A549 (cell line): ENCODE measurements around the gene KRT7. TPM values are rescaled to one million over a fixed set of nuclear protein-coding genes. Genes with fewer than 3 reads are reported as not detected.

Source experiments
- ATAC-seq, 2 experiments: fragments of 200-7000 bp in 1 of 2; fragments of >200 bp in 1 of 2; cut with Nextera tagmentation in 1 of 2; cut with Tn5 transposase in 1 of 2; 3 replicates each; pipeline versions ENCODE4 v1.8.0 to v1.9.1; 2018 to 2020; ENCODE audit warnings: mild to moderate bottlenecking in 1 of 2, moderate library complexity in 1 of 2
- CTCF ChIA-PET: fragments of 300-600 bp; sonication (Branson Sonifier 250); formaldehyde crosslinking; extraction: SDS; loops from one replicate; lab custom pipeline; 2021; ENCODE audit warnings: antibody characterized with exemption, inconsistent platforms; lab: Yijun Ruan, JAX
- POLR2A ChIA-PET: fragments of 350-600 bp; formaldehyde crosslinking; extraction: SDS; loops from one replicate; lab custom pipeline; 2021; ENCODE audit warnings: antibody characterized with exemption, inconsistent platforms; lab: Yijun Ruan, JAX
- DNase-seq, 2 experiments: peaks; one replicate each; pipeline versions ENCODE4 v3.0.0 to v3.0.0-alpha.2; 2011 to 2016; ENCODE audit warnings: low read depth in 1 of 2, low spot score in 1 of 2
- FAIRE-seq: peaks from 2 replicates; lab custom pipeline; 2011; peaks lifted over from hg19 to GRCh38; lab: Jason Lieb, UNC
- H3K27ac ChIP-seq, 2 experiments: fragments of >200 bp; sonication (Bioruptor Twin); formaldehyde crosslinking; 3 replicates each; pipeline ENCODE4 v1.5.1; 2016 to 2017
- H3K4me1 ChIP-seq: fragments of >200 bp; sonication (Bioruptor Twin); formaldehyde crosslinking; 3 replicates; pipeline ENCODE4 v1.6.1; 2016
- H3K4me2 ChIP-seq: fragments of >200 bp; sonication (Bioruptor Twin); formaldehyde crosslinking; 3 replicates; pipeline ENCODE4 v1.6.1; 2016
- H3K4me3 ChIP-seq: fragments of >200 bp; sonication (Bioruptor Twin); formaldehyde crosslinking; 3 replicates; pipeline ENCODE4 v1.5.1; 2016
- H3K9me3 ChIP-seq: fragments of >200 bp; sonication (Bioruptor Twin); formaldehyde crosslinking; 3 replicates; pipeline ENCODE4 v1.6.1; 2016
- BCL3 ChIP-seq: fragments of >200 bp; sonication (Bioruptor Twin); formaldehyde crosslinking; IDR thresholded peaks from 3 replicates; pipeline ENCODE4 v1.6.1; 2016
- CBX2 ChIP-seq: fragments of 200-600 bp; sonication (generic); IDR thresholded peaks from 2 replicates; pipeline ENCODE4 v1.6.1; 2016; ENCODE audit warnings: low read depth, mild to moderate bottlenecking, borderline replicate concordance
- CBX8 ChIP-seq: fragments of 200-600 bp; sonication (generic); IDR thresholded peaks from 2 replicates; pipeline ENCODE4 v1.6.1; 2016
- CTCF ChIP-seq: fragments of >200 bp; sonication (Bioruptor Twin); formaldehyde crosslinking; IDR thresholded peaks from 3 replicates; pipeline ENCODE4 v1.5.1; 2016
- E2F6 ChIP-seq: IDR thresholded peaks from 2 replicates; pipeline ENCODE4 v1.6.1; 2012; ENCODE audit warnings: low read depth, borderline replicate concordance
- EHMT2 ChIP-seq: fragments of 200-600 bp; sonication (generic); IDR thresholded peaks from 2 replicates; pipeline ENCODE4 v1.6.1; 2016; ENCODE audit warnings: antibody characterized with exemption, low read depth, mild to moderate bottlenecking, moderate library complexity
- HDAC2 ChIP-seq: fragments of 200-600 bp; sonication (generic); IDR thresholded peaks from 2 replicates; pipeline ENCODE4 v1.6.1; 2016
- HMGXB4 ChIP-seq: fragments of 250-450 bp; sonication (Bioruptor Pico); IDR thresholded peaks from 2 replicates; pipeline ENCODE4 v1.5.0; 2021; ENCODE audit warnings: mild to moderate bottlenecking, moderate library complexity, borderline replicate concordance
- HOXB5 ChIP-seq: fragments of 250-450 bp; sonication (Bioruptor Pico); IDR thresholded peaks from 2 replicates; pipeline ENCODE4 v1.5.0; 2020; ENCODE audit warnings: mild to moderate bottlenecking, moderate library complexity
- KDM5A ChIP-seq: fragments of 200-600 bp; sonication (generic); IDR thresholded peaks from 2 replicates; pipeline ENCODE4 v1.6.1; 2016; ENCODE audit warnings: antibody characterized with exemption, mild to moderate bottlenecking
- MAFK ChIP-seq: fragments of 450-650 bp; IDR thresholded peaks from 2 replicates; pipeline ENCODE4 v1.6.1; 2014; ENCODE audit not compliant: partially characterized antibody
- MAX ChIP-seq: IDR thresholded peaks from 2 replicates; pipeline ENCODE4 v1.6.1; 2012
- MAZ ChIP-seq: fragments of 150-350 bp; IDR thresholded peaks from 2 replicates; pipeline ENCODE4 v1.6.1; 2014; ENCODE audit warnings: antibody characterized with exemption, low read depth, low read length, borderline replicate concordance
- MYC ChIP-seq: IDR thresholded peaks from 2 replicates; pipeline ENCODE4 v1.6.1; 2012; ENCODE audit warnings: mild to moderate bottlenecking, inconsistent platforms, low read length, improper control_type of control experiment, borderline replicate concordance
- NR3C1 ChIP-seq: fragments of >200 bp; sonication (Bioruptor Twin); formaldehyde crosslinking; IDR thresholded peaks from 3 replicates; pipeline ENCODE4 v1.6.1; 2017
- PBX3 ChIP-seq: IDR thresholded peaks from 2 replicates; pipeline ENCODE4 v1.6.1; 2012
- POLR2AphosphoS2 ChIP-seq: conservative IDR thresholded peaks from 2 replicates; pipeline ENCODE4 v1.6.1; 2012; ENCODE audit warnings: low read length, improper control_type of control experiment, inconsistent platforms
- RAD21 ChIP-seq, 2 experiments: fragments of >200 bp in 1 of 2; sonication (Bioruptor Twin) in 1 of 2; formaldehyde crosslinking in 1 of 2; IDR thresholded peaks in 1 of 2; conservative IDR thresholded peaks in 1 of 2; 2 replicates in 1 of 2; 3 replicates in 1 of 2; pipeline ENCODE4 v1.6.1; 2012 to 2018; ENCODE audit warnings: inconsistent platforms in 1 of 2
- RCOR1 ChIP-seq: fragments of 150-350 bp; IDR thresholded peaks from 2 replicates; pipeline ENCODE4 v1.6.1; 2014; ENCODE audit warnings: antibody characterized with exemption, low read length, low read depth
- REST ChIP-seq: fragments of 200-600 bp; sonication (generic); IDR thresholded peaks from 2 replicates; pipeline ENCODE4 v1.6.1; 2016; ENCODE audit warnings: antibody characterized with exemption, mild to moderate bottlenecking, moderate library complexity
- TP53 ChIP-seq: fragments of 250-450 bp; sonication (Bioruptor Pico); IDR thresholded peaks from 2 replicates; pipeline ENCODE4 v1.5.0; 2021; ENCODE audit warnings: mild to moderate bottlenecking, moderate library complexity
- USF2 ChIP-seq: fragments of 450-650 bp; IDR thresholded peaks from 2 replicates; pipeline ENCODE4 v1.6.1; 2014; ENCODE audit warnings: antibody characterized with exemption
- ZNF302 ChIP-seq: fragments of 250-450 bp; sonication (Bioruptor Pico); IDR thresholded peaks from 2 replicates; pipeline ENCODE4 v1.9.0; 2021; ENCODE audit warnings: inconsistent platforms, mild to moderate bottlenecking, moderate library complexity
- WGBS: methylation state at CpG from one replicate; pipeline ENCODE4 v1.1.6; 2017; ENCODE audit errors: missing lambda C conversion rate; 5-methylcytosine and 5-hydroxymethylcytosine counted together
- polyA plus RNA-seq, 4 experiments: library from polyadenylated mRNA; depleted of rRNA in 3 of 4; stranded (reverse); fragments of >200 nt; fragmentation: RNase III in 1 of 4; extraction: RNeasy Plus Mini Kit Qiagen cat#74134 plus additional on column Dnase treatment in 1 of 4; gene quantifications; 2 replicates in 3 of 4; 3 replicates in 1 of 4; pipeline ENCODE4 v1.2.3, GENCODE V29; 2011 to 2017

Gene KRT7
- polyA plus RNA-seq, 2 of the 4 experiments (the other 2 are of a cell fraction), result 2,623 to 3,055 TPM

- no peak for DNase-seq
- peak in 1 of 2 experiments; percentile 3; a peak in 2 of 6 replicates for ATAC-seq
- Histone ChIP-seq H3K9me3 (no peaks in the 10 kb centered on the region), H3K4me2 (peak overlapping the region; percentile 41; the same call in 2 of the 3 replicates), H3K4me3 (no peak overlapping the region), H3K4me1 (peaks cover 63% of the 10 kb centered on the region), H3K27ac (peak overlapping the region; percentile 2 to 96; a peak in 3 of 6 replicates)
- ChIA-PET CTCF (interaction anchor here (1.0 kb wide), 1 partner anchor 696 kb away, joined by 3 read pairs; no protein-coding TSS in a partner anchor), POLR2A (no interaction called here)
- FAIRE-seq, result no peak
- 71% methylated on average over 6 of the region's 6 CpGs for WGBS
- TF ChIP-seq REST (no peak), HOXB5 (CRISPR knock-in tag) (no peak), BCL3 (no peak), MAFK (no peak), CTCF (no peak), KDM5A (no peak), POLR2AphosphoS2 (no peak), CBX2 (no peak), MAZ (no peak), MAX (no peak), HMGXB4 (no peak), CBX8 (no peak), TP53 (no peak), PBX3 (no peak), RCOR1 (no peak), EHMT2 (no peak)
Observed at GRCh38 chr12:52183544-52183910, 49.5 kb upstream of the KRT7 start.

- CTCF ChIA-PET, result no interaction called here
- no peak overlapping the region for H3K4me3 ChIP-seq
- DNase-seq (no peak), FAIRE-seq (no peak)
- H3K4me1 ChIP-seq, result peaks cover 68% of the 10 kb centered on the region
- 91% methylated on average over 8 of the region's 8 CpGs for WGBS
- H3K27ac ChIP-seq, result peak overlapping the region; percentile 2 to 96; a peak in 3 of 6 replicates
- TF ChIP-seq USF2 (no peak), HDAC2 (no peak), KDM5A (no peak), NR3C1 (no peak), MYC (no peak), ZNF302 (no peak), RAD21 (conservative IDR thresholded peaks at IDR 0.05 in 1 of 2, IDR thresholded peaks at IDR 0.05 in 1 of 2) (no peak), E2F6 (no peak)
- TF ChIP-seq, all 56 proteins: peak for 0
- no peaks in the 10 kb centered on the region for H3K9me3 ChIP-seq
- ATAC-seq, result peak in 1 of 2 experiments; percentile 5; a peak in 2 of 6 replicates
- POLR2A ChIA-PET, result no interaction called here
- H3K4me2 ChIP-seq, result peak overlapping the region; percentile 41; the same call in 1 of the 3 replicates
Observed at GRCh38 chr12:52183971-52184370, 49.1 kb upstream of the KRT7 start.
